GM18907 (cell line): ENCODE data around the gene ARMH3.

Source experiments
- ATAC-seq: cut with Tn5 transposase; IDR thresholded peaks from one replicate; pipeline ENCODE4 v1.9.1; 2021; ENCODE audit warnings: mild to moderate bottlenecking, moderate library complexity; ENCODE audit not compliant: unreplicated experiment

ARMH3 gene

DNA sequence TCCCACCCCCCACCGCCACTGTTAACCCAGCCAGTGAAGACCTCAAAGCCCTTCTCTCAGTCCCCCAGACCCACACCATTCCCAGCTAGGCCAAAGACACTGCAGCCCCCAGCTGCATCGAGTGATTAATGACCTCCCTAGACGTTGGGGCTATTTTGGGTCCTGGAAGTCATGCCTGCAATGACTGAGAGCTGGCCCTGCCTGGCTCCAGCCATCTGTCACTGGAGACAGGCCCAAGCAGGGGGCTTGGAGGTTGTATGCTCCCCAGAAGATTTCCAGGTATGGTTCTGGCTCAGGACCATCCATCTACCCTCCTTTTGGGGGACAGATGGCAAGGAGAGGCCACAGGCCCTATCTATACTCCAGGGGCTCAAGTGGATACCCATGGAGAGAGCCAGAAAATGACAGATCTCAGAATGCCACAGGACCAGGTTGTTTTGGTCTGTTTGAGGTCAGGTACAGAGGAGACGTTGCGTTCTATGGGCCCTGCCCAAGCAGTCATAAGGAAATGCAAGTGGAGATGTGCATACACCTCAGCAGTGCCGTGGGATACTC, 217.5 kb downstream of the ARMH3 start:
- no peak for ATAC-seq

DNA sequence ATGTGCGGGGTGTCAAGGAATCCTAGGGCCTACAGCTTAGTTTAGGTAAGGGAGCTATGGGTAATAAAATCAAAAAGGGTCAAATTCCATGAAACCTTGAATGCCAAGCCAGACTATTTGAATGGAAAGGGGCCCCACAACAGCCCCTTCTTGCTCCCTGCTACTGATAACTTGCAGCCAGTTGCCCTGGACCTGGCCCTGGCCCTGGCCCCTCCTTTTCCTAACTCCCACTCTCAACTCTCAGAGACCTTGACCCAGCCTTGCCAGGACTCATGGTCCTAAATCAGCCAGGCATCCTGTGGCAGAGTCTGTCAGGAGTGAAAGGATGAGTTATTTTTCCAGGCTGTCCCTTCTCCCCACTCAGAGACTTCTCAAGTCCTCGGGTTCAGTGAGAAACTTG, 218.2 kb downstream of the ARMH3 start:
- ATAC-seq, result no peak

DNA sequence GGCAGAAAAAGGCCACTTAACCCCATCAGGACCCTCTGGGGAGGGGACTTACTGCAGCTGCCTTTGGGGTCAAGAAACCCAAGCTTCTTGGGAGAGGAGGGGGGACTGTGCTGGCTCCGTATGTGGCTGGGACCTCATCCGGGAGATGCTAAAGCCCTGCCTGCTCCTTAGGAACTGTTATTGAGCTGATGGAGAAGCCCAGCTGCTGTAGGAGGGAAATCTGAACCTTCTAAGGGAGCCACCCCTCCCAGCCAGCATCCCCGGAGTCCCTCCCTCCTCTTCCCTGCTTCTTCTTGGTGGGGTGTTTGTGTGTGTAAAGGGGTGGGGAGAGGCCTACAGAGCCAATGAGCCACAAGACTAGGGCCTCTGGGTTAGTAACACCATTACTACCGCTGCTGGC, 220.6 kb downstream of the ARMH3 start:
- ATAC-seq, result no peak

DNA sequence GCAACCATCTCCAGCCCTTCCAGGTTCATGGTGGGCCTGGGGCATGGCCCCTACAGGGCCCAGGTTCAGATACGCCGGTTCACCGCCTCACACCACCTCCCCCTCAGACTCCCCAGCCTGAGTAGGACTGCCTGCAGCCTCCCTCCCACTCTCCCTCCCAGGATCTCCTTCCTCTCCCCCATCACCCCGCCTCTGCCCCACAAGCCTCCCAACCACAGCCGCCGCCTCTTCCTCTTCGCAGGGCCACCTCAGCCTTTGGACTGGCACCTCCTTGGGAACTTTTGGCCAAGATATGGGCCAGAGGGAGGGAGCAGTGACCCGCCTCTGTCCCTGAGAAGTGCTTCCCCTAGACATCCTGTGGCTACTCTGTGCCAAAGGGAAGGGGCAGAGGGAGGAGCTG, 221.6 kb downstream of the ARMH3 start:
- no peak for ATAC-seq

DNA sequence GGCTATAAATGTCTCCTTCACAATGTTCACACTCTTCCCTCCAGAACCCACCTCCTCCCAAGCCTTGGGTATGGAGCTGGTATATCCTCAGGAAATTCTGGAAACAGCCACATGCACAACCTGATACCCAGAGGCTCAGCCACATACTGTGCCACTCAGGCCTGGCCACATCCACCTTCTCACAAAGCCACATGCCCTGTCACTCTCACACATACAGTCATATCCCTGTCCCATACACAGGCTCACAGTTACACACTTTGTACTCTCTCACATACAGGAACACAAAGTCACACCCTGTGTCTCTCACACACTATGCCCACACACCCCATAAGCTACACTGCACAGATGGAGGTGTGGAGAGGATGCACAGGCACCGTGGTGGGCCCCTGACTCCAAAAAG, 222.5 kb downstream of the ARMH3 start:
- ATAC-seq, result no peak

DNA sequence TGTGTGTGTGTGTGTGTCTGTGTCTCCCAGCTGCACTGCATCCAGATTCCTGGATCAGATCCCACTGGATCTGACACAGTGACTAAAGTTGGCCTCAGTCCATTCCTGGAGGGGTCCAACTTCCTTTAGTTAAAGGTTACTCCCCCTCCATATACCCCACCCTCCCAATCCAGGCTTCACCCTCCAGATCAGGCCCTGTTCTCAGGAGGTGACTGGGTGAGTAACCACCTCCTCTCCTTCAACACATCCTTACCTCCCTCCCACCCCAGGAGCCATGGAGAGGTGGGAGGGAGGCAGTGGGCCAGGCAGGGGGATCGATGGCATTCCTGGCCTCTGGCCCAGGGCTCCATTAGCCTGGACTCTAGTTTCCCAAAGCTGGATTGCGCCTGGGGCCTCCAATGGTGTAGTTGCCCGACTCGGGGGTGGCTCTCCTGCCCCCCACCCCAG, 223.6 kb downstream of the ARMH3 start:
- no peak for ATAC-seq

DNA sequence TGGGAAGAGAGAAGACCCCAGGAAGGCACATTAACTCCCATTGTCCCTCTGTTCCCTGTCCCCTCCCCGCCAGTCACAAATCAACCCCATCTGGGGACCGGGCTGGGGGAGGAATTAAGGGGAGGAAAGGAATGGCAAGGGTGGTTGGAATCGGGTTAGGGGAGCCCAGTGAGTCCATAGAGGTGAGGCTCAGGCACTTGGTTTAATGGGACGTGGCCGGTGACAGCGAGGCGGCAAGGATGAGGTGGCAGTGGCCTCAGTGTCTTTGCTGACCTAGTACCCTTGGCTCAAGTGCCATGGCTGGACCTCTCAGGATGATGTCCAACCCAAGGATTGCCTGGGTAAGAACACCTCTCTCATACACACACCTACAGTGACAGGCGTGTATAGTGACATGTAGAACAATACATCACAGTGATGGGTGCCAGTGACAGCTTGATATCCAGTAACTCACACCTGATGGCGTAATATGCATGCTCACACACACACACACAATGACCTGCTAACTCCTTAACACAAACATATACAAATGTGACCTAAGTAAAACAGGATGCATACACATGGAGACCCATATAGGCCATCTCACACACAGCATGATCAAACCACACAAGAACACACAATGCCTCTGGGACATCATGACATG, 224.7 kb downstream of the ARMH3 start:
- no peak for ATAC-seq

DNA sequence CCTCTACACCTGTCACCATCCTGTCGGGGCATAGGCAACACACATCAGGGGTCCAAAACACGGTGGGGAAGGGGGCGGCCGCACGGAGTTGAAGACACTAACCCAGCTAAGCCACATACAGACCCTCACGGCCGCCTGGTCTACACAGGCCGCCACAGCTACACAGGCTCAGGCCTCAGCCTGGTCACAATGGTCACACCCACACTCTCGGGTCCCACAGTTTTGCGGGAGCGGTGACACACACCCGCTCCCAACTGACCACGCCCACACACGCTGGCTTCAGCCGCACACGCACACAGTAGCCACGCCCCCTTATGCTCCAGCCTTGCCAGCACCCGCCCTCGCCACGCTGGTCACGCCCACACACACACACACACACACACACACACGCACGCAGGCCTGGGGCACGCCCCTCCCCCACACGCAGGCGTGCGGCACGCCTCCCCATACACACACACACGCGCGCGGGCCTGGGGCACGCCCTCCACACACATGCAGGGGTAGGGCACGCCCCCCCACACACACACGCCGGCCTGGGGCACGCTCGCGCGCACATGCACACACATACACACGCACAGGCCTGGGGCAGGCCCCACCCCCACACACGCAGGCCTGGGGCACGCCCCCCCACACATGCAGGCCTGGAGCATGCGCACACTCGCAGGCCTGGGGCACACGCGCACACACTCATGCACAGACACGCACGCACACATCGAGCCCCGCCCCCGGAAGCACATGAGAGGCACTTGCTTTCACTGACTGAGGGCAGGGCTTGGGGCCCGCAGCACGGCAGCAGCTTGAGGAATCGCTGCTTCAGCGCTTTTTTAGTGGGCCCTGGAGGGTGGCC, 225.4 kb downstream of the ARMH3 start:
- ATAC-seq, result peak; percentile 54

DNA sequence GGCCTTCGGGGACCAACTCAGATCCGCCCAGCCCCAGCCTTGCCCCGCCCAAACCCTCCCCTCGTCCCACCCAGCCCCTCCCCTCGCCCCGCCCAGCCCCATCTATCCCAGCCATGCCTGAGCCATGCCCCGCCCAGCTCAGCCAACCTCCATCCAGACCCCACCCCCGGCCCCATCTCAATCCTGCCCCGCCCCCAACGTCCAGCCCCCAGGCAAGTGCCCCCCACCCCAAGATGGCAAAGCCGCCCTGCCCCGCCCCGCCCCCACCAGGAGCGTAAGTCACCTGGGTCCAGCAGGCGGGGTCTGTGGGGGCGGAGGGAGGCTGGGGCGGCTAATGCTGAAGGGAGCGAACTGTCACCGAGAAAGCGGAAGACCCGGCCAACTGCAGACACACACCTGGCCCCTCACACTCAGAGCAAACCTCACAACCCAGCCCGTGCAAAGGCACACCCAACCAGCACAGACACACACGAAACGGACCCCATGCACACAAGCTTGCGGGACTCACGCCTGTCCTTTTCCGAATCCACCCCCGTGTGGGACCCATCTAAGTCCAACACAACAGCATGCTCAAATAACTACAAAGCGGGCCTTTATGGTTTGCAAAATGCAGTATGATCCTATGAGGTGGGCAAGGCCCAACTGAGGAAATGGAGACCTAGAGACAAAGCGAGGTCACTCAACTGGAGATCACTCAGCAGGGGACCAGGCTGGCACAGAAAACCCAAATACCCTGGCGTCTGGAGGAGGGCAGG, 226.2 kb downstream of the ARMH3 start:
- ATAC-seq, result peak; percentile 30

DNA sequence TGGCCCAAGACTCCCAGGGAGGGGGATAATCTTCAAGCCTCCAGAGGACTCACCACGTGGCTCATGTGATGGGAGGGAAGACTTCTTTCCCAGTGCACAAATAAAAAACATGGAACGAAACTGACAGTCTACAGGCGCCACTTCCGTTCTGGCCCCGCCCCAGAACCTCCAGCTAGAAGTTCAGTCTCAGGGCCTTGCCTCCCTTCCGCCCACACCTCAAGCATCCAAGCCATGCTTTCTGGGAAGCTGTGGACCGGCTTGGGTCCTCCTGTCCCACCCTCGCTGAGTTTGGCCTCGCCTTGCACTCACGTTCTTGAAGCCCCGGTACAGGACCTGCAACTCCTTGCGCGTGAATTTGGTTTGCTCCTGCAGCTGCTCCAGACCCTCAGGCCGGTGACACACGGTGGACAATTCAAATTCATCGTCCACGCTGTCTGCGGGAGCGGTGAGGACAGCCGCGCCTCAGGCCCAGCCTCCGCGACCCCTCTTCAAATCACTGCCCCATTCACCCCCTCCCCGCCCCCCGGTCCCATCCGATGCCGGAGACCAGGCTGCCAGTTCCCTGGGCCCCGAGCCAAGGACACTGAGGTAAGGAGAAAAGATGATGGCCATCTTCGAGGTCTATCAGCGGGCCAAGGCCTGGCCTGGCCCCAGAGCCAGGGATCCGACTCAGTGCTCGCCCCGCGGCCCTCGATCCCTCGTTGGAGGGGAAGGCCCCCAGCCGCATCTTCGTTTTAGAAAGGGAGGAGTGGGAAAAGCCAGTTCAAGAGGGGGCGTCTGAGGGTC, 227.0 kb downstream of the ARMH3 start:
- no peak for ATAC-seq

DNA sequence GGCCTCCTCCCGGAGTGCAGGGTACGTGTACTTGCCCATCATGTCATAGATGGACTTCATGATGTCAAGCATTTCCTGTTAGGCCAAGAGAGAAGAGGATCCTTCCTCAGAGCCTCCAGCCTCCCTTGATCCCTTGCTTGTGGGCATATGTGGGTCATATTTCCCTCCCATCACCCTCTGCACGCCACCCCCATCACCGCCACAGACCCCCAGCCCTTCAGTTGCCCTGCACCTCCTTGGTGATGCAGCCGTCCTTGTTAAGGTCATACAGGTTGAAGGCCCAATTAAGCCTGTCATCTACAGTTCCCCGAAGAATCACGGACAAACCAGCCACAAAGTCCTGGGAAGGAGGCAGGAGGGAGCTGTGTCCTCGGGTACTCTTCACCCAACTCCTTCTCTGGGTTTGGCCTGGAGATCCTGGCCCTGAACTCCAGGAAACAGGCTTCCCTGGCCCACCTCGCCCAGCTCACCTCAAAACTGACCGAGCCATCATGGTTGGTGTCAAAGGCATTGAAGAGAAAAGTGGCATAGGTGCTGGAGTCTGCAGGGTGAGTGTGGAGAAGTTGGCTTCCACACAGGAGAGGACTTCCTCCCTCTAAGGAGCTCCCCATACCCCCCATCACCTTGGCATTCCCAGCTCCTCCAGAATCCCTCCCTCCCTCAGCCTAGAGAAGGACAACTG, 227.9 kb downstream of the ARMH3 start:
- no peak for ATAC-seq

DNA sequence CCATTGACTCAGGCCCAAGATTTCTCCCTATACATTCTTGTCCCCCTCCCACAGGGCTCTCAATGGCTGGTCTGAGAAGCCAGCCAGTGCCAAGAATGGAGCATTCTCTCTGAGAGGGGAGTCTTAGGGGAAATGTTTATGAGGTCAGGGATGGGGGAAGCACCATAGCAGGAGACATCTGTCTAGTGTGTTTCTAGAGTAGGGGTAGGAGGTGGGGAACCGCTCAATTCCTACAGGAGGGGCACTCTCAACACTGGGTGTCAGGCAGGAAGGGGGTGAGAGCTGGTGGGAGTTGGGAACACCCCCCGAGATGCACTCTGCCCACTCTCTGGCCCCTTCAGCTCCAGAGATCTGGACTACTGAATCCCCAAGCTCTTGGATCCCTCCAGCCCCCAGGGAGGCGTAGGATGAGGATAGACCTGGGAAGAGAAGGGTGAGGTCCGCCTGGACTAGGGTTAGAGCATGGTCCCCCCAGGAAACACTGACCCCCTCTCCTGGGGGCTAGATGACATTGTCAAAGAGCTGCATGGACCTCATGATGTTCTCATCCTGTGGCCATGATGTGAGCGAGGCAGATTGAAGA, 229.0 kb downstream of the ARMH3 start:
- no peak for ATAC-seq

DNA sequence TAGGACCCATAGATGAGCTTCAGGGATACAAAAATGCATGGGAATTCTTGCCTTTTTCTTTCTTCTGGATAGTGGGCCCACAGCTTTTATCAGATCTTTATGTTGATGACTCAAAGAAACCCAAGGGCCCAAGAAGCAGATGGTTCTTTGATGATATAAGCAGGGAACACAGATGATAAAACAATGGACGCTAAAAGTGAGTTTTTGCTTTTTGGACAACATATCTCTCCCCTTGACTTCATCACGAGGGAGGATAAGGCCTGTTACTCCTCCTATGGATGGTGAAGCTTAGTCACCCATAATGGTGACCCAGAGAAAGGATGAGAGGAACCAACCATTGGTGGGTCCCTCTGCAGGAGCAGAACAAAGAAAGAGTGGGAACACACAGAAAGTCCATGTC, 231.2 kb downstream of the ARMH3 start:
- ATAC-seq, result no peak

DNA sequence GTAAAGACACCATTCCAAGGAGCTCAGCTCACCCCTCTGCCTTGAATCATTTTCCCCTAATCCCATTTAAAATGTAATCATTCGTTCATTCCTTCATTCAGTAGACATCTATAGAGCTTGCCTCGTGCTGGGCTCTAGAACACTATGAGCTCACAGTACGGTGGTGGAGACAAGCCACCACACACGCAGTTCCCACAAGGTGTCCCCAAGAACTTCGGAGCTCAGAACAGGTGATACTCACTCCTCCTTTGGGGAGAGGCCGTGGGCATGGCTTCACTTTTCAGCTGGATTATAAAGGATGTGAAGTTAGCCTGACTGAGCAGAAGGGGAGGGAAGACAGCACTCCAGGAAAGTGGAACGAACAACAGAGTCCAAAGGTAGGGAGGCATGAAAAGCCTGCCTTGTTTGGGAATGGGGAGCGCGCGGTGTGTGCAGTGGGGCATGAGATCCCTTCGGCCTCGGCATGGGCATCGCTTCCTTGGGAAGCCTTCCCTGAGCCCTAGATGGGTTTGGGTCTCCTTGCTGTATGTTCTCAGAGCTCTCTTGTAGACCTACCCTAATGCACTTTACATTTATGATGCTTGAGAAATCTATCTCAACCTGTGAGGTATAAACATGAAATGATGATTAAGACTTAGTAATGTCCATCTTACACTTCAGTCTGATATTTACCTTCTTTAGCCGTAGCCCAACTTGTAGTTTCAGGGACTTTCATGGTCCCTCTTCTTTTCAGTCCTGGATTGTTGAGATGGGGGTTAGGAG, 236.9 kb downstream of the ARMH3 start:
- ATAC-seq, result peak; percentile 19

DNA sequence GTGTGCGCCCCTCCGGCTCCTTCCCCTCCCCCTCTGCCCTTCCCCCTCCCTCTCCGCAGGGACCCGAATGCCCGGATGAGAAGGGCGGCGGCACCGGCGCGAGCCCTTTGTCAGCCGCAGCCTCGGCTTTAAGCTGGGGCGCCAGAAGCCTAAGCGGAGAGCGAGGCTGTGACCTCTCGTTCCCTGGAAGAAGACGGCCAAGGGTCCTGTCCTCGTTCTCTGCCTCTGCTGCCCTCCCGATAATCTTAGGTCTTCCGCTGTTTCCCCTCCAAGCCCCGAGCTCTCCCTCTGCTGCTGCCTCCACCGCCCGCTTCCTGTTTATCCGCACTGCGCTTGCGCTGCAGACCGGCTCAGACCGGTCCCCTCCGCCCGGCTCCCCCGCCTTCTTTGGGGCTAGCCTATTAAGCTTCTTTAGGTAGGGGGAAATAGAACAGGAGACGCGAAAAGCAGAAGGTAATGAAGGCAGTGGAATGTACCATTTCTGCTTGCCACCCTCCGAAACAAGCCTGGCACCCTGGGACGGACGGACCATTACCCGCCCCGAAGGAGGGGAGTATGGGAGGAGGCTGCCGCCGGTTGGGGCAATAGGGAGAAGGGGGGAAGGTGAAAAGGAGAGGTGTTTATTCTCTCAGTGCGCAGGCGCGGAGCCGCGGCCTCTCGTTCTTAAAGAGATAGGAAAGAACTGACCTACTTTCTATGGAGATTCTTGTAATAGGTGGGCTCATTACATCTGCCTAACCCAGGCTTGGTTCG, 237.7 kb downstream of the ARMH3 start, which contains the start of gene OGA:
Gene OGA, minus strand, starts transcription at position 326 of the 753 bp plus-strand sequence. CDS start 422 bp downstream, outside the sequence.
- ATAC-seq, result peak; percentile 90

DNA sequence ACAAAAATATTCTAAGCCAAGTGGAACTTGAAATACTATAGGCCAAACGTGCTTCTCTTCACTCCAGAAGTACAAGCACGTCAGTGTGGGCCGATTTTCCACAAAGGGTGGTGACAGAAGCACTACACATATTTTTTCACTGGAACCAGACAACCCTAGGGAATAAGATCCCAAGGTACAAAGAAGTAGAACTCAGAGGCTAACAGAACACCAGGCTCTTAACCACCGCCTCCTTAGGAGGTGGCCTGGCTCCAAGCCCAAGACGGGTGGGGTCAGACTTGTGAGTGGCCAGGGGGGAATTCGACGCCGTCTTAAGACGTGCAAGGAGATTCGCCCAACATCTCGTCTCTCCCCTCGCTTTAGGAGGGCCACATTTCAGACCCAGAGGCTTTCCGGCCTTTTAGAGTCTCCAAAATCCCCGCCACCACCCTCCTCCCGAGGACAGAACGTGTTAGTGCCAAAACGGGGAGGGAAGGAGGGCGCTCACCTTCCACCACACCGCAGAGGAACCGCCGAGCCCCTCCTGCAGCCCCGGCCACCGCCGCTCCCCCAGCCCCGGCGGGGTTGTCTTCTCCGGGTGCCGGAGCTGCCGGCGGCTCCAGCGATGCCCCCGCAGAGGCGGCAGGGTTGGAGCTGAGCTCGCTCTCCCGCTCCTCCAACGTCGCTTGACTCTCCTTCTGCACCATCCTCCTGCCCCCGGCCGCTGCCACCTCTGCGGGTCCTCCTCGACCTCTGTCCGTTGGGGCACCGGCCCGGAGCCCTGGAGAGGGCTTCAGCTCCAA, 238.4 kb downstream of the ARMH3 start:
- no peak for ATAC-seq

DNA sequence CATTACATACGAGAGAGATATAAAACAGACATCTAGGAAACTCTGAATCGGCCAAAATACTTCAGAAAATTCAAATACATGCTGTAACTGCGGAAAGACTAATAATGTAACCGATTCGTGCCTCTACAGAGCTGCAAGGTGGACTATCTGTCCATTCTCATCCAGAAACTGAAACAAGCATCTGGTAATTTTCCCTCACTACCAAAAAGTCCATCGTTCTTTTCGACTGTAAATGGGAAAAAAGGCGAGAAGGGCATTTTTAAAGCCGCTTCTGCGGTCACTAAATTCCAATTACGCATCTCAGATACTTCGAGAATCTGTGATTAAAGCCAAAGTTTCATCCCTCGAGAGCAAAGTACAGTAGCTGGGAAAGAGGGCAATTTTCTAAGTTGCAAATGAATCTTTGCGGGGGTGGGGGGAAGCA, 239.0 kb downstream of the ARMH3 start:
- no peak for ATAC-seq
